ENCODE data around the gene PTPRD.
"Not testable (repeated sequence)": the region's sequence is repeated elsewhere in the genome, so short reads cannot be mapped to it uniquely, and the experiment has no call there.

The PTPRD gene

GRCh38 chr9:8719833-8720486, 1892.8 kb downstream of the PTPRD start:
- DNase-seq (ENCODE audit: low read depth) = no peak

- peak; percentile 20 for DNase-seq (ENCODE audit: low read depth)
These were observed 1894.6 kb downstream of the PTPRD start for GRCh38 chr9:8718121-8718725.

GRCh38 chr9:8717146-8717545, 1895.7 kb downstream of the PTPRD start:
- no peak for DNase-seq (ENCODE audit: low read depth)

GRCh38 chr9:8715788-8716187, 1897.0 kb downstream of the PTPRD start:
- DNase-seq (ENCODE audit: low read depth) = no peak

DNA sequence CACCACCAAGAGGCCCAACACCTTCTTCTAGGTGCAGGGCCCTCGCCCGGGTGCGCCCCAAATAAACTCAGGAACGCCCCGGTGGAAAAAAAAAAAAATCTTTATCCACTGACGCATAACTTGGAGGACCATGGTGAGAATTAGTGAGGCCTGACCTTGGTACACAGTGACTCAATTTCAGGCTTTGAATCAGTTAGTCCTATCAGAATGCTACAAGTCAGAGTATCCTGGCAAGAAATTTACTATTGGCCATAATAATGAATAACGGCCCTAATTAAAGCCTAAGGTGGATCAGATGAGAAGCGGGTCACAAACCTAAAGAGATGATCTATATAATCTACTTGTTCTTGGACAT, 1899.0 kb downstream of the PTPRD start:
- DNase-seq (ENCODE audit: low read depth) = no peak

- no peak for DNase-seq (ENCODE audit: low read depth)
These were observed 1899.5 kb downstream of the PTPRD start for GRCh38 chr9:8713149-8713810.

DNA sequence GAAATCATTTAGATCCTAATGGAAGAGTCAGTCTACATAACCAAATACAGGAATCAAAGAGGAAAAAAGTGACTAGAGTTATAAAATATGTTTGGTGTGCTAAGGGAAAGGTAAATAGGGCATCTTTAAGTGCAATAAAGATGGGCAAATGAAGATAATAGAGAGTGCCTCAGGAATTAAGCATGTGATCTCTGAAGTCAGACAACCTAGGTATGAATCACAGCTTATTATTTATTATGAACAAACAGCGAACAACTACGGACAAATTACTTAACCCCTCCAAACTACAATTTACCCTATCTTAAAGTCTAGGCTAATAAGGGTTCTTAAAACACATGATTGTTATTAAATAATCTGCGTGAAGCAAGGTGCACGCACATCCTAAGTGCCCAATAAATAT, 1903.1 kb downstream of the PTPRD start:
- DNase-seq (ENCODE audit: low read depth) = no peak

GRCh38 chr9:8708728-8709127, 1904.1 kb downstream of the PTPRD start:
- no peak for DNase-seq (ENCODE audit: low read depth)

DNA sequence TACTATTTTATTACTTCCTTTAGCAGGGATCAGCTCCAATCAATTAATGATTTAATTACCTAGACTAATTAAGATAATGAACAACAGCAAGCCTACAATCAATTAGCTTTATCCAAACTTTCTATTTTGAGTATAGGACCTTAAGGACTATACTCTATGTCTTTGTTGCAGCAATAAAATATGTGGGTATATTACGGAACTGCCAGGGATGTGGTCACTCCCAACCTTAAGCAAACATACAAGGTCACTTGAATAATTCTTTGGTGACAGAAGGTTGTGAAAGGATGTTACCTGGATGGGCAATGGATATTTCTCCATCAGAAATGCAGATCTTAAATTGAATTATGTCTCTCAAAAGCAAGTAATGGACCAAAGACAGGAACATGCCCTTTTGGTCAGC, 1905.8 kb downstream of the PTPRD start:
- DNase-seq (ENCODE audit: low read depth) = no peak

DNA sequence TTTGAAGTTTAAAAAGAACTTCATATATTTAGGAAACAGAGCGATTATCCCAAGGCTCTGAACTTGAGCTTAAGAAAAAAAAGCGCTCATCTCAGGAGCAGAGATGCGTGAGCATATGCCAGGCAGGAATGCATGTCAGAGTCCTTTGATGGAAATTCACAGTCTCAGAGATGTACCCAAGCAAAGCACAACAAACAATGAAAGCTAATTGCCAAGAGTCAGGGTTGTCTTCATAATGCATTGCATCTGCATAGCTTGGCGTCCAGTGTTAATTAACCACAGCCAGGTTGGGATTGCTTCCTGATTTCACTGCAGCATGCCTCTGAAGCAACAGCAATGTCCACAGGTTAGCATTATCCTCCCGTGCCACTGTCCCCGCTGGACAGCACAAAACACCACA, 1906.3 kb downstream of the PTPRD start:
- DNase-seq (ENCODE audit: low read depth) = no peak

- DNase-seq (ENCODE audit: low read depth) = no peak
These were observed 1906.9 kb downstream of the PTPRD start for GRCh38 chr9:8705861-8706260.

DNA sequence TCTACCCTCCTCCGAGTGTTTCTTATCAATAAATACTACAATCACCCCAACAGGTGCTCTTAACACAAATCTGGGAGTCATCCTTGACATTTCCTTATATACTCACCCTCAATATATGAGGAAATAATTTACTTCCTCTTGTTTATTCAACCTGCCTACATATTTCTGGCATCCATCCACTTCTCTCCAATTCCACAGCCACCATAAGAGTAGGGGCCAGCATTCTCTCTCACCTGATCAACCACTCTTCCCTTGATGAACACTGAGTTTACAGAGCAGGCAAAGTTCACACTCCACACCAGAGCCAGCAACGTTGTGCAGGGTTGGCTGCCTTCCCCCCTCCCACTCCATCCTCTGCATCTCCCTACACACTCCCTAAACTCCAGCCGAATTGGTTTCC, 1908.9 kb downstream of the PTPRD start:
- DNase-seq (ENCODE audit: low read depth) = no peak

DNA sequence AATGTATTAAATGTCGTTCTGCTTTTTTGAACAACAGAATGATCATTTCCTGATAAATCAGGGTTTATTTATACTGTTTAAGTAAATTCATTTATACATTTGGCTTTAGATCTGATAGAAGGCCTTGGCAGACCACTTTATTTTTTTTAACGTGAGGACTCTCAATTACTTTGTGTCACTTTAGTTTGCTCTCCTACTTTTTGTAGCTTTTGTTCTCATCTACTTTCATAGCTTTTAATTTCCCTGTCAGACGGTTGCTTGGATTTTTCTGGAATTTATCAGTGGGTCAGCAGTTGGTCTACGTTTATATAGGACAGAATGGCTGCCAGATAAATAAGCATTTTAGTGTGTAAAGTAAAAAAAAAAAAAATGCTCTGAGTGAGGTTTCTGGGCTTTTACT, 1910.9 kb downstream of the PTPRD start:
- DNase-seq (ENCODE audit: low read depth) = no peak

- not testable (repeated sequence) for DNase-seq (ENCODE audit: low read depth)
These were observed 1915.2 kb downstream of the PTPRD start for GRCh38 chr9:8697565-8697964.

DNA sequence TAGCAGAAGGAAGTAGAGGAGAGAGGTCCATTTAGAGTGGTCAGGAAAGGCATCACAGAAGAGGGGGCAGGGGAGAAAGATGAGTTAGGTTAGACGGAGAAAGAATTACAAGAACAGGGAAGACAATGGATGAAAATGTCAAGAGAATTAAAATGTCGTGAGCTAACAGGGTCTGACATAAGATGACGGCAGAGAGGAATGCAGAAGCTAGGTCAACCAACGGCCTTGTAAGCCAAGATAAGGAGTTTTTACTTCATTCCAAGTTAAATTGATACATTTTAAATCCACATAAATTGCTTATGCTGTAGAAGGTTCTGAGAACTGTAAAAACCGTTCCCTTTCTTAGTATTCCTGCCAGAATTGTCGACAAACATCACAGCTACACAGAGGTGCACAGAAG, 1916.3 kb downstream of the PTPRD start:
- DNase-seq (ENCODE audit: low read depth) = no peak

- DNase-seq (ENCODE audit: low read depth) = no peak
These were observed 1917.7 kb downstream of the PTPRD start for GRCh38 chr9:8694983-8695588.

GRCh38 chr9:8693464-8693863, 1919.3 kb downstream of the PTPRD start:
- no peak for DNase-seq (ENCODE audit: low read depth)

- no peak for DNase-seq (ENCODE audit: low read depth)
These were observed 1926.3 kb downstream of the PTPRD start for GRCh38 chr9:8686516-8686915.

DNA sequence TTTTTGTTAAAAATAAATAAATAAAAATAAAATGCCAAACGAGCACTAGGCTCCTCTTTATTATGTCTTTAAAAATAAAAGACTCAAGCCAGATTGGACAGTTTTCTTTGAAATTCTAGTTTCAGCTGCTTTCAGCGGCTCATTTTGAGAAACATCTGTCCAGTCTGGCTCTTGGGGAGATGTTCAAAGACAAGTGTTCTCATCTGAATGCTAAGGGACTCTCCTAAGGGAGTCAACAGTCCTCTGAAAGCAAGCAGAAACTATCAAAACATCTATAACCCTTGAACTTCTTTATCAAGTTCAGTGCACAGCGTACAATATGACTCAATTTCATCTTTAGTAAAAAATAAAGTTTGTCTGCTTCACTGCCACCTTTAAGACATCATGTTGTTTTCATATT, 1927.0 kb downstream of the PTPRD start:
- DNase-seq (ENCODE audit: low read depth) = no peak

DNA sequence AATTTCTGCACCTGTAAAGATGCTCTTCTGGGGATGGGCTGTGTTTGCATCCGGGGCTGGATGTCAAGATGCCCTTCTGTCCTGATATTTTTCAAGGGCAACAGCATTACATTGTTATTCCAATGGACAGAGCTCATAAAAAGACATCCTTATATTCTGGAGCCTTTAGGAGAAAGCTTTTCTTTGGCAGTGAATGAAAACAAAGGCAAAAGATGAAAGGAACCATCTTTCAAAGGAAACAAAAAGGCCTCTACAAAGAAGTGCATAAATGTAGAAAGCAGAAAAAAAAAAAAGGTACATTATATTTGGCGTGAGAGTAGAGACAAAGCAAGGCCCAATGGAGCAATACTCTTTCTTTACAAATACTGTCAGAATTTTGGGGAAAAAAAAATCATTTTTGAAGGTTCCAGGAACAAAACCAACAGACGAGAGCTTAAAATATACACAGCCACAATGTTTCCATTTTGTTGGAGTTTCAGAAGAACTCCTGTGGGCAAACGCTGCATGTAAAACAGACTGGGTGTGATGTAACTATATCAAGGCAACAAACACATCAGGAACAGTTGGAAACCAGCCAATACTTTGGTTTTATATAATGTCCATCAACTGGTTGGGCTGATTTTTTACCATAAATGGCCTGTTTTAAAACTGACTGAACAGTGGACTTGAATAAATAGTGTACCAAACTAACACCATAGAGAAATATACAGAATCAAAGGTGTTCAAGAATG, 1927.7 kb downstream of the PTPRD start:
- DNase-seq (ENCODE audit: low read depth) = no peak

- no peak for DNase-seq (ENCODE audit: low read depth)
These were observed 1929.3 kb downstream of the PTPRD start for GRCh38 chr9:8683496-8683895.

DNA sequence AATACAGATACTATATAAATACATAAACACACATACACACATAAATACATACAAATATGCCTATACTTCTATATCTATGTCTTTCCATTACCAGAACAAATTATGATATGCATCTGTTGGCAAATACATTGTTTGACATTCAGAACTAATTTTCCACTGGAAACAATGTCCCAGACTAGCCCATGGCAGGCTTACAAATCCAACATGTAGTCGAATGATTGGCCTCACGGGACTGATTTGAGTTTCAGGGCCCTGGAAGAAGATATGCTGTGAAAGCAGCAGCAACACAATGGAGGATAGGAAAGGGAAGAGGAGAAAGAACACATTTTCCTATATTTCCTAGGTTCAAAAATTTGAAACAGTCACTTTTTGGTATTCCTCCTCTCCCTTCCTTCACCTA, 1932.1 kb downstream of the PTPRD start:
- no peak for DNase-seq (ENCODE audit: low read depth)

- DNase-seq (ENCODE audit: low read depth) = no peak
These were observed 1932.6 kb downstream of the PTPRD start for GRCh38 chr9:8680157-8680556.
